ENCODE measurements around the gene GNAS-AS1.
A peak's percentile ranks its signal among the peaks of the same experiment; 100 is the strongest.

Gene GNAS-AS1

DNA sequence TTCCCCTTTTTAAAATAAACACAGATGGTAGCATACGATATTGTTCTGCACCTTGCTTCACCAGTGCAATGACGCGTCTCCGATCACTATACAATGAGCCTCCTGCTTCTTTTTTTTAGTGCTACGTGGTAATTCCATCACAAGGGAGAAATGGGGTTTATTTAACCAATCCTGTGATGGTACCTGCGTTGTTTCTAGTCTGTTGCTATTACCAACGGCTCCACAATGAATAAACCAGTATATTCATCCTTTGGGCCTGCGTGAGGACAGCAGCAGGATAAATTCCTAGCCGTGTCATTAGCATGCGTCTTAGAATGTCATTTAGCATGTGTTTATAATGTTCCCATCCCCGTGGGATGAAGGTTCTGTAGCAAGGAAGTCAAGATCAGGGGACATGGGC is 42.9 kb downstream of the GNAS-AS1 start:
- DNase-seq: no peak

DNA sequence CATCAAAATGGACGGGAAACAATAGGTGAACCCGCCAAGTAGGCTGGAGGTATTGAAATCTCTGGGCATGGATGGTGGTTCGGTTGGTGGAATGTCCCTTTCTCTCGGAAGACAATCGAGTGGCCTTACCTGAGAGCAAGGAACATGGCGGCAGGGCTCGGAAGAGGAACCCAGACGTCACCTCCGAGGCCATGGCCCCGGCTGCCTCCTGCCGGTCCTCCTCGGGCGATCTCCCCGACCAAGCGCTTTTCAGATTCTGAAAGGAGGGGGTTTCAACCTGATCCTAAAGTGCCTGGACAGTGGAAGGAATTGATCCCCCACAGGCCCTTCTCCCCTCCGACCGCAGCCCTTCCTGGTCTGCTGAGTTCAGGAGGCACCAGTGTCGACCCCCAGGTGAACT is 47.2 kb downstream of the GNAS-AS1 start:
- no peak for DNase-seq

DNA sequence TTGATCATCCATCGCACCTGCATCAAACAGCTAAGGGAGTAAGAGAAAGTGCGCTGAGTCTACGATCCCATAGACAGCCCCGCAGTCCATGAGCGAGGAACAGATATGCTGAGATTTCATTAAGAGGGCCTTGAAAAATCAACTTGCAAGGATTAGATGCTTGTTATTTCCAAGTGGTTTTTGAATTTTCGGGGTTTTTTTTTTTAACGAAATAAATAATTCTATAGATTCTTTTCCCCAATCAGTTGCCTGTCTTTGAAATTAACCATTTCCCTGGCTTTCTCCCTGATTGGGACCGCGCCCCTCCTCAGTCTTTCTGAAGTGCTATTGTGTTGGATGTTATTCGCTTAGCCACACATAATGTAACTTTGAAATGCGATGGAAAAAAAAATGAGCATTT is 48.6 kb downstream of the GNAS-AS1 start:
- no peak for DNase-seq

DNA sequence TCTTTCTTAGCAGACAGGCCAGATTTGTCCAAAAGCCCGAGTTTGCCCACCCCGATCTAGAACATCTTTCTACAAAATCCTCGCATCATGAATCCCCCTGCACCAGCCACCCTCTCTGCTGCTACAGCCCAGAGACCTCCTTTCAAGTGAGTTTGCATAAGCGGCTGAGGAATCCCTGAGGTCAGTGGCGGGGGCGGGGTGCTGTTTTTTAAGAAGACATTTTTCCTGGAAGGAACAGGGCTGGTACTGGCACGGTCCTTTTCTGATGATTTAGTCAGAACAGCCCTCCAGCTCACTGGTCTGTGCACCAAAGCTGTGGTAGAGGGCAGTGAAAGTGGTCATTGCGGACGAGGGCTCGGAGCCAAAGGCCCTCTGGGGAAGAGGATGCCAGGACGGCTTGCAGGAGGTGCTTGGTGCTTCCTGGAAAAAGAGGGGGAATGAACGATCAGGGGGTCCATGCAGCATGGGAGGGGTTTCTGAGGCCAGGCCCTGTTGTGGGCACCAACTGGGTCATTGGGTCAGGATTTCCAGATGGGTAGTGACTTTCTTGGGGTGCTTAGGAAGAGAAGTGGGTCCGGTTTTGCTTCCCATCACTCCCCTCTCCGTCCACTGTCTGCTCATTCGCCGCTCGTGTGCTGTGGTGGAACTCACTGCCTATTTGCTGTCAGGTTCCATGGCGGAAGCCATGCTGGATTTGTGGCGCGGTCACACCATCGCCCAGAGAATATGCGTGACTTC is 50.4 kb downstream of the GNAS-AS1 start:
- DNase-seq: no peak

- peak; percentile 42 for DNase-seq
Observed at GRCh38 chr20:58797371-58798338, 53.0 kb downstream of the GNAS-AS1 start.

GRCh38 chr20:58795923-58796245 is 54.8 kb downstream of the GNAS-AS1 start:
- no peak for DNase-seq

DNA sequence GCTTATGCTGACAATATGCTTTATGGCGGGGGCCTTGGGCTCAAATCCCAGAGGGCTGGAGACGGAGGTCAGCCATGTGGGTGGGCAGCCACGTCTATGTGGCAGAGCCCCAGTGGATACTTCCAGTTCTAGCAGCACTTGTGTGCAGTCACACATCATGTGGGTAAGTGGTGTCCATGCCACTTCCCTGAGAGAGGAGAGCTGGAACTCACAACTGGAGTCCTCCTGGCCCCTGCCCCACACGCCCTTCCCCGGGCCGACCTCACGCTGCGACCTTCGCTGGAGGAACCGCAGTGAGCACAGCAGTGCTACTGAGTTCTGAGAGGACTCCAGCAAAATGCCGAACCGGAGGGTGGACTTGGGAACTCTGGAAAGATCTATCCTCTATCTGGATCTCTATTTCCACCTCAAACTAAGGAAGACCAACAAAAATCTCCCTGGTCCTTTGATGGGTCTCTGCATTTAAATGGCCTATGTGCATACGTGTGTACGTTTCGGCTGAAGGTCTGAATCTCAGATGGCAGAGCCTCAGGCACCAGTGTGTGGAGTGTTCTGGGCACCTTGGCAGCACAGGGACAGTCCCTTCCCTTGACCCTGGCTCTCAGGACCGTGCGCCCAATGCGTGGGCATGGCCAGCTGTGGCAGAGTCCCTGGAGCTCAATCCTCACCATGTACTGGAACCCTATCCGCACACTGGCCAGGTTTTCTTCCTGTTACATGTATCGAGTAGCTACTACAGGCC is 55.4 kb downstream of the GNAS-AS1 start:
- DNase-seq: no peak

- DNase-seq: no peak
Observed at GRCh38 chr20:58794510-58795180, 56.1 kb downstream of the GNAS-AS1 start.

- DNase-seq: no peak
Observed at GRCh38 chr20:58793512-58794420, 56.9 kb downstream of the GNAS-AS1 start.

- no peak for DNase-seq
Observed at GRCh38 chr20:58792426-58792825, 58.3 kb downstream of the GNAS-AS1 start.

GRCh38 chr20:58791286-58791685 is 59.4 kb downstream of the GNAS-AS1 start:
- DNase-seq: no peak

DNA sequence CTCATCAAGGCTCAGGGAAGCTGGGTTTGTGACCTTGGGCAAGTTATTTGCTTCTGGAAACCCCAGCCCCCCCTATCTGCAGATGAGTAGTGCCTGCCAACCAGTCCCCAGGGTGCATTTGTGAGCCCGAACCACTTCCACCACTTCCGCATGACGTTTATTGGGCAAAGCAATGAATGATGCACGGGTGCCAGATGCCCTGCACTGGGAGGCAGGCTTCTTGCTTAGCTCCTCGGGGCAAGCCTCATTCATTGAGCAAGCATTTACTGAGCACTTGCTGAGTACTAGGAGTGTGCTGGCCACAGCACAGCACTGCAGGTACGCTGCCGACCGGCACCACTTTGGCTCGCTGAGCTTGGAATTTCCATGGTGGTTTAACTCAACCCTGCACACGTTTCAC is 60.2 kb downstream of the GNAS-AS1 start:
- DNase-seq: no peak

DNA sequence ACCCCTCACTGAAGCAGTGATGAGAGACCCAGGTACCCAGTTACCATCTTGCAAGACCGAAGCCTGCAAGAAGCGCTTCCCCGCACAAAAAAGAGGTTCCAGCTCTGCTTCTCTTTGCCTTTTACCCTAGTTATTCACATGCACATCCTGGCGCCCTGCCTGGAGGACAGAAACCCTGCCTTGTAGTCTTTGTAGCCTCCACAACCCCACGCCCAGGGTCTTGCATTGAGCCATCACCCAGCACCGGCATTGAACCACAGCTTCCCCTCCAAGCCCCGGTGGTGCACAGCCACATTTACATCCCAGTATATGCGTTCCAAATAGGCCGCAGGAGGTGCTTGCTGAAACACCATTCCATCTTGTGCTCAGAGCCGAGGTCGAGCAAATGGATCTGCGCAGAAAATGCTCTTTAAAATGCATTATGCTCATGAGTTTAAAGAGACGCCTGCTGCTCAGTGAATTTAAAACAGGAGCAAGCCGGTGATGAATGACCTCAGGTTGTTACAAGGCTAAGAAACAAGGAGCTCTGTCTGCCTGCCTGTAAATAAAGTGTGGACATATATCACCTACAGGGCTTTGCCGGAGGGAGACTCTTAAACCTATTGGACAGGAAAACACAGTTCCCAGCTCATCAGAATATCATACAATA is 61.7 kb downstream of the GNAS-AS1 start:
- DNase-seq: no peak

- DNase-seq: no peak
Observed at GRCh38 chr20:58787211-58788005, 63.3 kb downstream of the GNAS-AS1 start.

- DNase-seq: no peak
Observed at GRCh38 chr20:58784321-58785074, 66.2 kb downstream of the GNAS-AS1 start.

GRCh38 chr20:58783511-58784011 is 67.1 kb downstream of the GNAS-AS1 start:
- no peak for DNase-seq

DNA sequence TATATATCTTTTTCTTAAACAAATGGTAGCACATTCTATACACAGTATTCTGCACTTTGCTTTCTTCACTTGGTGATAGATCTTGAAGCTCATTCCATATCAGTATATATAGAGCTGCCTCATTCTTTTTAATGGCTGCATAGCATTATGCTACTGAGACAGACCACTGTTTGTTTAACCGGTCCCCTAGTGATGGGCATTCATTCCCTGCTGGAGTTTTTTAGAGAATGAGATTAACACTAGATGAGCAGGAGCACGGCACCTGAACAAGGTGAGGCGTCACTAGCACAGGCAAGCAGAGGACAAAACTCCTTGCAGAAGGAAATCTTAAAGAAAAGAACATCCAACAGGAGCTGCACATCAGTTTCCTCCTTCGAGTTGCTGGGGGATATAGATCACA is 69.6 kb downstream of the GNAS-AS1 start:
- no peak for DNase-seq

DNA sequence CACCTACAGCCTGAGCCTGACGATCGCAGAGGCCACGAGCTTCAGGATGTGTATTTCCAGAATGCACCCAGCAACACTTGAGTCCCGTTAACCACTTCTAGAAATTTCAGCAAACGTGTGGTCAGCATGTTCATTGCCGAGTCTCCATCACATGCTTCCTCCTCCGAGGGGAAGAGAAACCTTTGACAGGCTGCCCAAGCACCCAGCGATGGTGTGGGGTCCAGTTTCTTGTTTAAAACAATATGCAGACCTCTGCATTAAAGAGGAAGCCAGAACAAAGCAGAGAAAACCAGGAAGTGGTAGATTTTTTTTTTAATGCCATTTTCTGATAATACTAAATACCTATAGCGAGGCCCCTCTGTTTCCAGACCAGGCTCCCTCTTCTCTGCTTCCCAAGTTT is 71.9 kb downstream of the GNAS-AS1 start:
- DNase-seq: no peak

- DNase-seq: no peak
Observed at GRCh38 chr20:58777657-58778056, 73.0 kb downstream of the GNAS-AS1 start.

Measured in NCI-H82 (cell line).